ENCODE data around the gene BMP7.

The BMP7 gene

GRCh38 chr20:57225830-57226229 lies 40.6 kb downstream of the BMP7 start:
- no peak for DNase-seq (ENCODE audit: low read depth)

GRCh38 chr20:57225197-57225733 lies 41.2 kb downstream of the BMP7 start:
- no peak for DNase-seq (ENCODE audit: low read depth)

- no peak for DNase-seq (ENCODE audit: low read depth)
These were observed 41.8 kb downstream of the BMP7 start for GRCh38 chr20:57224641-57225138.

GRCh38 chr20:57223648-57224489 lies 42.6 kb downstream of the BMP7 start:
- DNase-seq (ENCODE audit: low read depth): no peak

- no peak for DNase-seq (ENCODE audit: low read depth)
These were observed 43.9 kb downstream of the BMP7 start for GRCh38 chr20:57222631-57222950.

- no peak for DNase-seq (ENCODE audit: low read depth)
These were observed 44.4 kb downstream of the BMP7 start for GRCh38 chr20:57221916-57222630.

- no peak for DNase-seq (ENCODE audit: low read depth)
These were observed 45.9 kb downstream of the BMP7 start for GRCh38 chr20:57220337-57221145.

GRCh38 chr20:57219071-57219677 lies 47.3 kb downstream of the BMP7 start:
- DNase-seq (ENCODE audit: low read depth): no peak

GRCh38 chr20:57218489-57218888 lies 48.0 kb downstream of the BMP7 start:
- no peak for DNase-seq (ENCODE audit: low read depth)

- no peak for DNase-seq (ENCODE audit: low read depth)
These were observed 48.6 kb downstream of the BMP7 start for GRCh38 chr20:57217802-57218201.

- no peak for DNase-seq (ENCODE audit: low read depth)
These were observed 49.8 kb downstream of the BMP7 start for GRCh38 chr20:57216669-57217068.

GRCh38 chr20:57215826-57216471 lies 50.5 kb downstream of the BMP7 start:
- no peak for DNase-seq (ENCODE audit: low read depth)

GRCh38 chr20:57215426-57215825 lies 51.0 kb downstream of the BMP7 start:
- no peak for DNase-seq (ENCODE audit: low read depth)

- no peak for DNase-seq (ENCODE audit: low read depth)
These were observed 51.5 kb downstream of the BMP7 start for GRCh38 chr20:57214948-57215347.

GRCh38 chr20:57214427-57214826 lies 52.0 kb downstream of the BMP7 start:
- no peak for DNase-seq (ENCODE audit: low read depth)

- DNase-seq (ENCODE audit: low read depth): no peak
These were observed 52.5 kb downstream of the BMP7 start for GRCh38 chr20:57213924-57214323.

- DNase-seq (ENCODE audit: low read depth): no peak
These were observed 53.1 kb downstream of the BMP7 start for GRCh38 chr20:57213291-57213690.

GRCh38 chr20:57212534-57213276 lies 53.7 kb downstream of the BMP7 start:
- peak; percentile 72 for DNase-seq (ENCODE audit: low read depth)

GRCh38 chr20:57211908-57212533 lies 54.4 kb downstream of the BMP7 start:
- DNase-seq (ENCODE audit: low read depth): no peak

GRCh38 chr20:57211406-57211805 lies 55.0 kb downstream of the BMP7 start:
- no peak for DNase-seq (ENCODE audit: low read depth)
